Cardiac fibroblast (primary cell): ENCODE data around the gene NR3C1.

ENCODE experiments used
- DNase-seq, 2 donors: peaks; one replicate each; pipeline versions ENCODE4 v3.0.0 to v3.0.0-alpha.2; 2010; ENCODE audit warnings: low read depth in 2 of 2
- H3K4me3 ChIP-seq, 2 donors: replicated peaks in 1 of 2; 1 replicate in 1 of 2; 2 replicates in 1 of 2; pipeline ENCODE4 v1.5.1; 2011; ENCODE audit warnings: low read depth in 2 of 2, low read length in 2 of 2, mild to moderate bottlenecking in 2 of 2, moderate library complexity in 1 of 2
- TF ChIP-seq, protein P1 (sequence below): IDR thresholded peaks from one replicate; pipeline ENCODE4 v1.5.1; 2011; ENCODE audit warnings: low read depth, mild to moderate bottlenecking, low read length, inconsistent platforms

The NR3C1 gene

DNA sequence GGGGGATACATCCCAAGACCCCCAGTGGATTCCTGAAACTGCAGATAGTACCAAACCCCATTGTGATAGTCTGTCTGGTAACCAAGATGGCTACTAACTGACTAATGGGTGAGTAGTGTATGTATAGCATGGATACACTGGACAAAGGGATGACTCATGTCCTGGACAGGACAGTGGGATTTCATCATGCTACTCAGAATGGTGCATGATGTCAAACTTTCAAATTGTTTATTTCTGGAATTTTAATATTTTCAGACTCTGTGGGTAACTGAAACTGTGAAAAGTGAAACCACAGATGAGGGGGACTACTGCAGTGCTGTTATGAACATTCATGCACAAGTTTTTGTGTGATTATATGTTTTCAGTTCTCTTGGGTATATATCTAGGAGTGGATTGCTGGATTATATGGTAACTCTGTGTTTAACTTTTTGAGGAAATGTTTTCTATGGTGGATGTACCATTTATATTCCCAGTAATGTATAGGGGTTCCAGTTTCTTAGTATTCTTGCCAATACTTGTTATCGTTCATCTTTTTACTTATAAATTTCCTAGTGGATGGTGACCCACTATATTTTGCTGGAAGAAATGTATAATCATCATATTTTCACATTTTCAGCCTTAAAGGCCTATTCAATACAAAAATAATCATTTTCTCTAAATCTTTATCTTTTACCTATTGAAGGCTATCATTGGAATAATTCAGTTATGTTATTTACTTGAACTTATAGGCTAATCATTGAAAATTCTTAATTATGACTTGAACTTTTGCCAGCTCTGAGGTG is 140.9 kb downstream of the NR3C1 start:
- DNase-seq: peak; percentile 80 to 98
- no peak overlapping the region for H3K4me3 ChIP-seq
- TF ChIP-seq, protein P1, sequence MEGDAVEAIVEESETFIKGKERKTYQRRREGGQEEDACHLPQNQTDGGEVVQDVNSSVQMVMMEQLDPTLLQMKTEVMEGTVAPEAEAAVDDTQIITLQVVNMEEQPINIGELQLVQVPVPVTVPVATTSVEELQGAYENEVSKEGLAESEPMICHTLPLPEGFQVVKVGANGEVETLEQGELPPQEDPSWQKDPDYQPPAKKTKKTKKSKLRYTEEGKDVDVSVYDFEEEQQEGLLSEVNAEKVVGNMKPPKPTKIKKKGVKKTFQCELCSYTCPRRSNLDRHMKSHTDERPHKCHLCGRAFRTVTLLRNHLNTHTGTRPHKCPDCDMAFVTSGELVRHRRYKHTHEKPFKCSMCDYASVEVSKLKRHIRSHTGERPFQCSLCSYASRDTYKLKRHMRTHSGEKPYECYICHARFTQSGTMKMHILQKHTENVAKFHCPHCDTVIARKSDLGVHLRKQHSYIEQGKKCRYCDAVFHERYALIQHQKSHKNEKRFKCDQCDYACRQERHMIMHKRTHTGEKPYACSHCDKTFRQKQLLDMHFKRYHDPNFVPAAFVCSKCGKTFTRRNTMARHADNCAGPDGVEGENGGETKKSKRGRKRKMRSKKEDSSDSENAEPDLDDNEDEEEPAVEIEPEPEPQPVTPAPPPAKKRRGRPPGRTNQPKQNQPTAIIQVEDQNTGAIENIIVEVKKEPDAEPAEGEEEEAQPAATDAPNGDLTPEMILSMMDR: no peak

DNA sequence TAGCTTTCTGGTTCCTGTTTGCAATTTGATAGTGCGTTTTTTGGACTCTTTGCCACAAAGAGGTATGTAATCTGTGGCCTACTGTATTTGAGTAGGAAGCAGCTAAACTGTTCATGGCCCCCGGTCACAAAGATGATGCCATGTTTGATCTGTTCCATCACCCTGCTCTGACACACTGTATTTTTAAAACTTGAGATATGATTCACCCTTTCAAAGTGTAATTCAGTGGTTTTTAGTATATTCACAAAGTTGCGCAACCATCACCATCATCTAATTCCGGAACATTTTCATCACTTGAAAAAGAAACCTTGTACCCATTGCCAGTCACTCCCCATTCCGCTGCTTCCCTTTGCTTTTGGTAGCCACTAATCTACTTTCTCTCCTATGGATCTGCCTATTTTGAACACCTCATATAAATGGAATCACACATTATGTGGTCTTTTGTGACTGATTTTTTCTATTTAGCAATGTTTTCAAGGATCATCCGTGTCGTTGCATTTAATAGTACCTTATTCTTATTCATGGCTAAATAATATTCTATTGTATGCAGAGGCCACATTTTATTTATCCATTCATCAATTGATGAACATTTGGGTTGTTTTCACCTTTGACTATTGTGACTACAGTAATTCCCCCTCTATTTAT is 141.6 kb downstream of the NR3C1 start:
- peak; percentile 55 to 94 for DNase-seq
- H3K4me3 ChIP-seq: no peak overlapping the region
- TF ChIP-seq, protein P1: no peak

DNA sequence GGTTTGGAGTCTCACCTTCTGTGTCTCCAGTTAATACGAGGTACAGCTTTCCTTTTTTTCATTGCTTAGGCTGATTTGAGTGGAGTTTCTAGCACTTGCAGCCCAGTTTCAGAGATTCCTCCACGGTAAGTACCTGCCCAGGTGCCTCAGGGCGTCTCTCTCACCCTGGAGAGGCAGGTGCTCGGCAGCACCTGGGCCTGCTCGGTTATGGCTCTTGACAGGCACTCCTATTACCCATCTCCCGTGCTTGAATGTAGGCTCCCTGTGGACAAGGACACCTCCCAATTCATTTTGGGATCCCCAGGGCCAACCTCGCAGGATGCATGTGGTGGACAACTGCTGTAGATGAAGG is 144.3 kb downstream of the NR3C1 start:
- no peak overlapping the region for H3K4me3 ChIP-seq
- TF ChIP-seq, protein P1: no peak
- no peak for DNase-seq

DNA sequence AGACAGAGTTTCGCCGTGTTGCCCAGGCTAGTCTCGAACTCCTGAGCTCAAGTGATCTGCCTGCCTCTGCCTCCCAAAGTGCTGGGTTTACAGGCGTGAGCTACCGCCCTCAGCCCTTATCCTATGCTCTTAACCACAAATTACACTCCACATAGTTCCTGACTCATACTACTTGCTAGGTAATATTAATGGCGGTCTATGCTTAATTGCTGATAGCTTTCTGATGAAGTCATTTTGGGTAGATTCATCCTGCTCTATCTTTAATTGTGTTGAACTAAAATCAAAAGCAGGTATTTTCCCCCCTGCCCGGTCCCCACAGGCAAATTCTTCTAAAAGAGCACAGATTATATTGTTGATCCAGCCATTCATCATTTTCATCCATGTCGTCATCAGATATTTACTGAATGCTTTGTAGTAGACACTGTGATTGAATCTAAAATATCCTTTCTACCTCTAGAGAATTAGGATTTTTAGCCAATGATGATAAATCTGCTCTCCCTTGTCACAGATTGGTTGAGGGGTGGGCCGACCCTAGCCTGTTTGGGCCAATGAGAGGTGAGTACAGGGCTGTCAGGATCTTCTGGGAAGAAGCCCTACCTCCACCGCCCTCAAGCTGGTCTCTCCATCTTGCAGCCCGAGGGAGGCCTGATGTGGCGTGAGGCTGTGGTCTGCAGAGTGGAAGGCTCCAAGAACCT is 144.8 kb downstream of the NR3C1 start:
- no peak for DNase-seq
- TF ChIP-seq, protein P1: no peak
- no peak overlapping the region for H3K4me3 ChIP-seq

DNA sequence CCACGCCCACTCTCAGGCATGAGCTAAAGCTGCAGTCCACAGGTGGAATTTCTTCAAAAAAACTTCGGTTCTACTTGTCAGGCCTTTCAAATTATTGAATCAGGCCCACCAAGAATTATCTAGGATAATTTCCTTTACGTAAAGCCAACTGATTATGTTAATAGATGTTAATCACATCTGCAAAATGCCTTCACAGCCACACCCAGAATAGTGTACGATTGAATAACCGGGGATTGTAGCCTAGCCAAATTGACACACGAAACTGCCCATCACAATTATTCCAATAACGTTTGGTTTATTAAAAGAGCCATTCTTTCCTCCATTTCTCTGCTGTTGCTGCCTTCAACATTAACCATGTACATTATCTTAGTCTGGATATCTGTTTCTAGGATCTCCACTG is 148.7 kb downstream of the NR3C1 start:
- H3K4me3 ChIP-seq: no peak overlapping the region
- TF ChIP-seq, protein P1: no peak
- DNase-seq: no peak

DNA sequence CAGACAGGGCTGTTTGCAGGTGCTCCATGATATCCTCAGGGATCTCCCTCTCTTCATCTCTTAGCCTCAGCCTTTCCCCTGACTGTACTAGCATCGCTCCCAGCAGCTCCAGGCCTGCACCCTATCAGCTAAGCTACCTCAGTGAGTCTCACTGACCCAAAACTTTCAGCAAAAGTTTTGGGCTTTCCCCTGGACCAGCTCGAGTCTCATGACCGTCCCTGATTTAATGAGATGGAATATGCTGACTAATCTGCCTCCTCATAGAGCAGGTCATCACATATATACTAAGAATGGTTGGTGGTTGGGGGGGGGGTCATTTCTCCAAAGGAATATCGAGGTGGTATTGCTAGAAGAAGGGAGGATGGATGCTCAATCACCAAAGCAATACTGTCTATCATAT is 151.5 kb downstream of the NR3C1 start:
- H3K4me3 ChIP-seq: no peak overlapping the region
- DNase-seq: no peak
- TF ChIP-seq, protein P1: no peak
